HL-60 (cell line): ENCODE results near the gene QRFPR.

ENCODE experiments used
- DNase-seq, 2 experiments: peaks; one replicate each; pipeline ENCODE4 v3.0.0-alpha.2; 2010 to 2020; ENCODE audit warnings: low read depth in 1 of 2, low spot score in 1 of 2
- H3K27ac ChIP-seq: fragments of 250-450 bp; sonication (Bioruptor Pico); replicated peaks from 2 replicates; pipeline ENCODE4 v1.5.1; 2020; ENCODE audit warnings: mild to moderate bottlenecking, moderate library complexity
- H3K27me3 ChIP-seq: fragments of 250-450 bp; sonication (Bioruptor Pico); 2 replicates; pipeline ENCODE4 v1.5.1; 2021; ENCODE audit warnings: mild to moderate bottlenecking, moderate library complexity; ENCODE audit not compliant: insufficient read depth, poor library complexity, severe bottlenecking
- H3K4me3 ChIP-seq: replicated peaks from 2 replicates; pipeline ENCODE4 v1.5.1; 2011; ENCODE audit warnings: mild to moderate bottlenecking, control low read depth, low read length; ENCODE audit not compliant: insufficient read depth
- GABPA ChIP-seq: IDR thresholded peaks from 2 replicates; pipeline ENCODE4 v1.6.1; 2012; ENCODE audit warnings: low read depth
- POLR2AphosphoS5 ChIP-seq: IDR thresholded peaks from 2 replicates; pipeline ENCODE4 v1.6.1; 2012; ENCODE audit warnings: low read depth
- REST ChIP-seq: IDR thresholded peaks from 2 replicates; pipeline ENCODE4 v1.6.1; 2012; ENCODE audit warnings: low read depth; ENCODE audit not compliant: insufficient replicate concordance
- SPI1 ChIP-seq: IDR thresholded peaks from 2 replicates; pipeline ENCODE4 v1.6.1; 2012; ENCODE audit warnings: low read depth, mild to moderate bottlenecking, borderline replicate concordance
- TF ChIP-seq, protein P1 (sequence below): IDR thresholded peaks from one replicate; pipeline ENCODE4 v1.5.1; 2011; ENCODE audit warnings: low read length, control low read depth, inconsistent platforms; ENCODE audit not compliant: insufficient read depth

Gene QRFPR

DNA sequence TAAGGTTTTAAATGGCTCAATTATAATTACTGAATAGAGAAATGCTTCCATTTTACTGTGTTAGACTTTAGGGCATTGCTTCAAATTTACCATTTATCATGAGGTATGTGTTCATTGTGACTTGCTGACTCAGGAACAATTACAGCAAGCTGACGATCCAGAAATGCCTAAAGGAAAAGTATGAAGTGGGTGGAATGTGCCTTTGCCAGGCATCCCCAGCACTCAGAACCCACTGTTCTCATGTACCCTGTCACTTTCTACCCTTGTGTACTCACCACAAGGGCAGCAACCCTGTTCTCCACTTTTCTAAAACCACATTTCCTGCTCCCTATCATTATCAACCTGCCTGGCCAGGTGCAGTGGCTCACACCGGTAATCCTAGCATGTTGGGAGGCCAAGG lies 41.5 kb downstream of the QRFPR start:
- Histone ChIP-seq H3K27ac (no peak overlapping the region), H3K27me3 (no peaks in the 10 kb centered on the region), H3K4me3 (no peak overlapping the region)
- DNase-seq = no peak
- no peak for TF ChIP-seq REST
- no peak for TF ChIP-seq SPI1
- no peak for TF ChIP-seq POLR2AphosphoS5
- no peak for TF ChIP-seq GABPA
- TF ChIP-seq, protein P1, sequence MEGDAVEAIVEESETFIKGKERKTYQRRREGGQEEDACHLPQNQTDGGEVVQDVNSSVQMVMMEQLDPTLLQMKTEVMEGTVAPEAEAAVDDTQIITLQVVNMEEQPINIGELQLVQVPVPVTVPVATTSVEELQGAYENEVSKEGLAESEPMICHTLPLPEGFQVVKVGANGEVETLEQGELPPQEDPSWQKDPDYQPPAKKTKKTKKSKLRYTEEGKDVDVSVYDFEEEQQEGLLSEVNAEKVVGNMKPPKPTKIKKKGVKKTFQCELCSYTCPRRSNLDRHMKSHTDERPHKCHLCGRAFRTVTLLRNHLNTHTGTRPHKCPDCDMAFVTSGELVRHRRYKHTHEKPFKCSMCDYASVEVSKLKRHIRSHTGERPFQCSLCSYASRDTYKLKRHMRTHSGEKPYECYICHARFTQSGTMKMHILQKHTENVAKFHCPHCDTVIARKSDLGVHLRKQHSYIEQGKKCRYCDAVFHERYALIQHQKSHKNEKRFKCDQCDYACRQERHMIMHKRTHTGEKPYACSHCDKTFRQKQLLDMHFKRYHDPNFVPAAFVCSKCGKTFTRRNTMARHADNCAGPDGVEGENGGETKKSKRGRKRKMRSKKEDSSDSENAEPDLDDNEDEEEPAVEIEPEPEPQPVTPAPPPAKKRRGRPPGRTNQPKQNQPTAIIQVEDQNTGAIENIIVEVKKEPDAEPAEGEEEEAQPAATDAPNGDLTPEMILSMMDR = no peak

GRCh38 chr4:121338518-121338917 lies 42.3 kb downstream of the QRFPR start:
- TF ChIP-seq POLR2AphosphoS5 = no peak
- TF ChIP-seq GABPA = no peak
- TF ChIP-seq, protein P1 = no peak
- no peak for TF ChIP-seq REST
- TF ChIP-seq SPI1 = no peak
- Histone ChIP-seq H3K27ac (no peak overlapping the region), H3K27me3 (no peaks in the 10 kb centered on the region), H3K4me3 (no peak overlapping the region)
- DNase-seq = no peak

DNA sequence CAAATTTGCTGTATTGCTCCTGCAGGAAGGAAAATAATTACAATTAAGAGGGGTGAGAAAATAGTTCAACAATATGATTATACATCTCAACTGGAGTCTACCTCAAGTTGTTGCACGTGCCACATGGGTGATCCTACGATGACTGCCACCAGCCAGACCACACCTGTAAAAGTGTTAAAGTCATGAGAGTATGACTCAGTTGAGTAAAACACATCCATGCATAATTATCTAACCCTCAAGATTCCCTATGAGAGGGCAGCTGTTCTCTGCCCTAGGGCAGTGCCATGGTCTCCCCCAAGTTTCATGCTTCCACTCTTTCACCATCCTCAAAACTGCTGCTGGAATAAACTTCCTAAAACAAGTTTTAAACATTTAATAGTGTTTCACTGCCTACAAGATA lies 44.1 kb downstream of the QRFPR start:
- TF ChIP-seq, protein P1 = no peak
- TF ChIP-seq SPI1 (no peak), GABPA (no peak), POLR2AphosphoS5 (no peak), REST (no peak)
- no peak overlapping the region for H3K27ac ChIP-seq

More for the DNA sequence above, 44.1 kb downstream of the QRFPR start:
- no peak for DNase-seq
- Histone ChIP-seq H3K27me3 (no peaks in the 10 kb centered on the region), H3K4me3 (no peak overlapping the region)
